ENCODE measurements around the gene LSP1. TPM values are rescaled to one million over a fixed set of nuclear protein-coding genes. Genes with fewer than 3 reads are reported as not detected.

LSP1 gene
- total RNA-seq, 1 donor from 2014 or later: 2.5 TPM

GRCh38 chr11:1838077-1838425, 14.8 kb upstream of the LSP1 start:
- Mint-ChIP-seq H3K4me1 (ENCODE audit: low read depth, unreplicated experiment) (no peaks in the 10 kb centered on the region), H3K4me3 (ENCODE audit: unreplicated experiment) (no peak overlapping the region), H3K27ac (ENCODE audit: unreplicated experiment) (no peak overlapping the region), H3K27me3 (ENCODE audit: unreplicated experiment) (peaks cover 4% of the 10 kb centered on the region), H3K9me3 (ENCODE audit: unreplicated experiment) (no peaks in the 10 kb centered on the region), H3K36me3 (ENCODE audit: unreplicated experiment) (no peaks in the 10 kb centered on the region)
- peak; percentile 17 for DNase-seq
- peak; percentile 32 for TF ChIP-seq CTCF (IDR thresholded peaks at IDR 0.05; ENCODE audit: partially characterized antibody, unreplicated experiment)

- Mint-ChIP-seq H3K9me3 (ENCODE audit: unreplicated experiment) (peaks cover 1% of the 10 kb centered on the region), H3K4me3 (ENCODE audit: unreplicated experiment) (no peak within 1 kb of the TSS), H3K4me1 (ENCODE audit: low read depth, unreplicated experiment) (no peaks in the 10 kb centered on the region), H3K27me3 (ENCODE audit: unreplicated experiment) (peaks cover 1% of the 10 kb centered on the region), H3K27ac (ENCODE audit: unreplicated experiment) (no peak within 1 kb of the TSS), H3K36me3 (ENCODE audit: unreplicated experiment) (no peaks in the 10 kb centered on the region)
- no peak for TF ChIP-seq CTCF (IDR thresholded peaks at IDR 0.05; ENCODE audit: partially characterized antibody, unreplicated experiment)
- DNase-seq: peak; percentile 15
These were observed 14.3 kb upstream of the LSP1 start, which contains the start of gene TNNI2 for GRCh38 chr11:1838426-1839144. TNNI2 (plus strand) TSS chr11:1838981; CDS start chr11:1839697, 716 bp downstream.

GRCh38 chr11:1839204-1839923, 13.5 kb upstream of the LSP1 start:
- peak; percentile 25 for DNase-seq
- Mint-ChIP-seq H3K4me3 (ENCODE audit: unreplicated experiment) (no peak overlapping the region), H3K4me1 (ENCODE audit: low read depth, unreplicated experiment) (no peaks in the 10 kb centered on the region), H3K27me3 (ENCODE audit: unreplicated experiment) (no peaks in the 10 kb centered on the region), H3K9me3 (ENCODE audit: unreplicated experiment) (peaks cover 1% of the 10 kb centered on the region), H3K27ac (ENCODE audit: unreplicated experiment) (no peak overlapping the region), H3K36me3 (ENCODE audit: unreplicated experiment) (no peaks in the 10 kb centered on the region)
- no peak for TF ChIP-seq CTCF (IDR thresholded peaks at IDR 0.05; ENCODE audit: partially characterized antibody, unreplicated experiment)

GRCh38 chr11:1839924-1840779, 12.7 kb upstream of the LSP1 start:
- Mint-ChIP-seq H3K9me3 (ENCODE audit: unreplicated experiment) (peaks cover 7% of the 10 kb centered on the region), H3K4me3 (ENCODE audit: unreplicated experiment) (no peak overlapping the region), H3K27me3 (ENCODE audit: unreplicated experiment) (peaks cover 4% of the 10 kb centered on the region), H3K27ac (ENCODE audit: unreplicated experiment) (no peak overlapping the region), H3K36me3 (ENCODE audit: unreplicated experiment) (no peaks in the 10 kb centered on the region), H3K4me1 (ENCODE audit: low read depth, unreplicated experiment) (peaks cover 6% of the 10 kb centered on the region)
- no peak for TF ChIP-seq CTCF (IDR thresholded peaks at IDR 0.05; ENCODE audit: partially characterized antibody, unreplicated experiment)
- peak; percentile 20 for DNase-seq

Data from glutamatergic neuron (in vitro differentiated cells).